Stimulated activated CD8-positive, alpha-beta memory T cell treated with anti-CD3 and anti-CD28 coated beads, Interleukin-7, amount 100 ng/mL, for 4 hours (primary cell): ENCODE data around the gene ZBTB2.
"Not testable (repeated sequence)": the region's sequence is repeated elsewhere in the genome, so short reads cannot be mapped to it uniquely, and the experiment has no call there.

Source experiments
- DNase-seq, 2 donors: peaks; one replicate each; pipeline ENCODE4 v3.0.0-alpha.2; 2020; ENCODE audit warnings: low read depth in 2 of 2

Gene ZBTB2

GRCh38 chr6:151327101-151327500 is 64.3 kb downstream of the ZBTB2 start:
- no peak for DNase-seq

DNA sequence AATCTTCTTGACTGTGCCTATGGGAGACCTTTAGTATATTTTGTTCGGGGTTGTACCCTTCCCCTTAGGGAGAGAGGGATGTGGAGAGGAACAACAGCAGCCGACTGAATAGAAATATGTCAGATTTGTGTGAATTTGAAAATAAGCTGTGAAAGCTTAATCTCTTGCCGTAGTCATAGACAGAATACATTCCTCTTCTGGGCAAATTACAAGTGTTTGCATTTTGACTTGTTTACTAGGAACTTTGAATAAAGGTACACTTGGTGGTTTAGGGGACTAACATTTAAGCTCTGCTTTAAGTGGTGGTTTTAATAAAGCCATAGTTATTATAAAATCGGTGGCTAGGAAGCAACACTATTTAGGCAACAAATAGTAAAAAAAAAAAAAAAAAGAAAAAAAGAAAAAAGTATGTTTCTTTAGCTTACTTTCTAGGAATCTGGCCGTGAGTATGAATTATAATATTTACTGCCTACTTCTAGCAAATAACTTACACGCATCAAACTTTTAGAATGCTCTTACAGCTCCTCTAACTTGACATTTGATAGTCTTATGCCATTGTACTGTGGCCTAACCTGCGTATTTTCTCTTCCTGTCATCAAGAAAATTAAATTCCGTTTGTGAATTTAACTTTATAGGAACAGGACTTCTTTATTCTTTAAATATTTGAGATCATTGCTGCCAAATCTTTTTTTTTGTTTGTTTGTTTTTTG is 65.1 kb downstream of the ZBTB2 start:
- DNase-seq, result no peak

DNA sequence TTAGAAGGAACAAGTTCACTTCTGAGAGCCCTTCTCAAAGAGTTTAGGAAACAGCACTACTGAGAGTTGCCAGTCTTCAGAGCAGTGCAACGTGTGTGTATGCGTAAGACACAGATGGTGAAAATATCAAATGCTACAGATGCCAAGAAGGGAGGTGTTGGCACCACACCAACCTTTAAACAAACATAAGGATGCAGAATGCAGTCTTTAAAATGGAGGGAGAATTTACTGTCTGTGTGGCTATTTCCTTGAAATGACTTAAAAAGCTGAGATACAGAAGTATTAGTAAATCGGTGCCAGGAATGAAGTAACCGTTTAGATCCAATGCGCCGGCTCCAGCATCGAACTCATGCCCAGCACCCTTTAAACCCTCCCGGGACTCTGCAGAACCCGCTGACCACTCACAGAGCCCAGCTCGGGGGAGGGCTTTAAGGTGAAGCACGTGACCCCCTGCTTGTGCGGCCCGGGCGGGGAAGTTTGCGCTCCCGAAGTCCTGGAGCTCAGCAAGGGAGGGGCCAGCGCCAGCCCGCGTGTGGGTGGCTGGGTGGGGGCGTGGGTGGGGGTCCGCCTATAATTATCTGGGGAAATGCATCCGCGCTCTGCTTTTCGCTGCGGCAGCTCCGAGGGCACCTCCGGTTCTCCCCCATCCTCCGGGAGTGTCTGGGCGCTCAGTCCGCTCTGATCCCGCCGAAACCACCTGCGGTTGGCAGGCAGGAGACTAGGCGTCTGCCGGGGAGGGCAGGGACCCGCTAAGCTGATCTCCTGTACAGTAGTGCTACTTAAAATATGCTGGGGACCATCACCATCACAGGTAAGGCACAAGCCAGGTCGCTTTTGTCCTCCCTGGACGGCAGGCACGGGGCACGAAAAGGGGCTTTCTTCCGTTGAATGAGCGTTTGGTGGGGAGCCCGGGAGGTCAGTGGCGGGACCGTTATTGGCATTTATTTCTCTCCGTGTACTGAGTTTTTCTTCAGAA is 66.0 kb downstream of the ZBTB2 start:
- peak in 1 of 2 donors; percentile 20 for DNase-seq

DNA sequence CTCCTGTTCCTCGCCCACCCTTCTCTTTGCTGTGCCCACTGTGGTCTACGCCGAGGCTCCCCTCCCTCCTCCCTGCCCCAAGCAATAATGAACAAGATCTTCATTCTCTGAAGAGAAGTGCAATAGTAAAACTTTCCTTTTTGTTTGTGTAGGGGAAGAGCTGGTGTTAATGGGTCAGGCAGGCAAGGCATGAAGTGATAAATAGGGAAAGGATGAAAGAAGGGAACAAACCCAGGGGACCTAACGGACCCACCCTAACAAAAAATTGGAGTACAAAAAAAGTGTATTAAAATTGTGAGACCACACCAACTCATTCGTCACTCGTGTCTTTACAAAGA is 66.9 kb downstream of the ZBTB2 start:
- no peak for DNase-seq

DNA sequence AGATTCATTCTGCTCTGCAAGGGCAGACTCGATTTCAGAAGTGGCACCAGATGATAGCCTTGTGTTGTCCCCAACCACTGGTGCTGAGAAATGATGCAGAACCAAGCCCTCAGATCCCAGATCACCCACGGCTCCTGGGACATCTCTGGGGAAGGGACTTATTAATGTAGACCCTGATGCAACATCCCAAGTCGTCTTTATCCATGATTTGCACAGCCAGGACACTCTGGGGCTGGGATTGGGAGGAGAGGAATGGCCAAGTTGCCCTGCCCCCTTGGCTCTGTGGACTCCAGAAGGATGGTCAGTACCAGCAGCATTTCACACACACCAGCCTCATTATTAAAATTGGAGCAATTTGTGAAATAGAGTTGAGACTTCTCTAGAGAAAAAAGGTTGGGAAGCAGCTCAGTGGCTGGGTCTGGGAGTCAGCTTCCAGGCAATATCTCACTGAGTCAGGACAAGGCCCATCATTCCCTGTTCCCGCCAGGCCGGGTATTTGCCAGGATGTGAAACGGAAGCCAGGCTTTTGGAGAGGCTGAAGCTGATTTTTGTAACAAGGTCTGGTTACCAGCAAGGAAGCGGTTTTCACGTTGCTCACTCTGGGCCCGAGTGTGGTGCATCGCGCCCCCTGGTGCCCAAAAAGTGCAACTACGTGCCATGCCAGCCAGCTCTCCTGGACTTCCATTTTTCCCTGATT is 67.4 kb downstream of the ZBTB2 start:
- peak; percentile 34 to 41 for DNase-seq

DNA sequence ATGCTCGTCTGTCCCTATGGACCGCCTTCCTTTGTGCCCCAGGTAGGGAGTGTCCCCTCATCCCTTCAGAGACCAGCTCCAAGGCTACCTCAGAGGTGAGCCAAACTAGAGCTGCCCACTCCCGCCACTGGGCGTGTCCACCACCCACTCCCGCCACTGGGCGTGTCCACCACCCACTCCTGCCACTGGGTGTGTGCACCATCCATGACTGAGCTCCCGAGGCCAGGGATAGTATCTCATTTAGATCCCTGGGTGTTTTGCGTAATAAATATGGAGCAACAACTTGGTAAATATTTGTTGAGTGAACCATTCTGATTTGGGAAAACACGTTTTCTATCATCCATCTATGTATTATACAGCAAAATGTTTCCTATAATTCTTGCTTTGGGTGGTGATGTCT is 68.8 kb downstream of the ZBTB2 start:
- DNase-seq, result no peak

GRCh38 chr6:151321438-151321837 is 69.9 kb downstream of the ZBTB2 start:
- DNase-seq, result no peak

DNA sequence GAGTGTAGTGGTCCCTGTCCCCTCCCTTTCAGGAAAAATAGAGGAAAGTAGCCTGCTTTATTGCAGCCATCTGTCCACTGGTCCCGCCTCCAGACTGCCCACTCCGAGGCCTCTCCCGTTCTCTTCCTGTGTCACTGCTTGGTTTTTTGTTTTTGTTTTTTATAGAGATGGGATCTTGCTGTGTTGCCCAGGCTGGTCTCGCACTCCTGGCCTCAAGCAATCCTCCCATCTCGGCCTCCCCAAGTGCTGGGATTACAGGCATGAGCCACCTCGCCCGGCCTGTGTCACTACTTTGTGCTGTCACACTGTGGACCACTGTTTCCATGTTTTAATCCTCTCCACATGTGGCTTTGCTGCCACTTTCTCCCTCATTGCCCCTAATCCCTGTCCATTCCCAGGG is 71.2 kb downstream of the ZBTB2 start:
- DNase-seq, result no peak

GRCh38 chr6:151317995-151318365 is 73.4 kb downstream of the ZBTB2 start:
- DNase-seq, result no peak

DNA sequence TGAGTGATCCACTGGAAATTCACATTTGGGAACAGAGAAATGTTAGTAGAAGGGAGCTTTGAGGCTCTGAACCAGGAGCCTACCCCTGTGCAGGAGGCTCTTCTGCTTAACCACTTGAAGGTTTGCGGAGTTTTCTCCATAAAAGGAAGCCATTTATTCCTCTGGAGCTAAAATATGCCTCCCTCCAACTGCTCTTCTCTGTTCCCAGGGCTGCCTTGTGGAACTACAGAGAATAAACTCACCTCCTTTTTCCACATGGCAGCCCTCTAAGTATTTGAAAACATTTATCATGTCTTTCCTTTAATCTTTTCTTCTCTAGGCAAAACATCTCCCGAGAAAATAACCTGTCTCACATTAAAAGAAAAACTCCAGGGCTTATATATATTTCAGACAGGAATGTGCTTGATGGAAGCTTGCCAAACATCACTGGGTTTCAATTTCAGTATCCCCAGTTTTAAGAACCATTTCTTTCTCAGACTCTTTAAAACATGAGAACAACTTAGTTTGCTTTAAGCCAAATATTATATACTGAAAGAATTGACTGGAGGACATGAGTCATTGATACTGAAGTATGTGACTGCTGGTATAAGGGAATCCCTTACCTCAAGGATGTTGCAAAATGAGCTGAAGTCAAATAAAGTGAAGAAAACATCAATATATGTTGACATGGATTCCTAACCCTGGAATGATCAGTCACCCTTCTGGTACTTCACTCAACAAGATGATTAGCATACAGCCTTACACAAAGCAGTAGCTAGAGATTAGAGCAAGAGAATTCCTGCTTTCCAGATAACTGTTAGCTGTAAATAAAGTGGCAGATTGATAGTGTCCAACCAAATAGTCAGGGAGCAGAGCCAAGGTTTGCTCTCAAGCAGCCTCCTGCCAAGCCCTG is 74.0 kb downstream of the ZBTB2 start:
- DNase-seq, result no peak

GRCh38 chr6:151315661-151316060 is 75.7 kb downstream of the ZBTB2 start:
- DNase-seq, result not testable (repeated sequence)
